GM12874 (cell line): ENCODE data around the gene HDAC4.

Experiments
- TF ChIP-seq, protein P1 (sequence below): IDR thresholded peaks from 2 replicates; pipeline ENCODE4 v1.5.1; 2011; ENCODE audit warnings: low read depth, mild to moderate bottlenecking, control low read depth, low read length, moderate library complexity; ENCODE audit not compliant: insufficient read depth

The HDAC4 gene

DNA sequence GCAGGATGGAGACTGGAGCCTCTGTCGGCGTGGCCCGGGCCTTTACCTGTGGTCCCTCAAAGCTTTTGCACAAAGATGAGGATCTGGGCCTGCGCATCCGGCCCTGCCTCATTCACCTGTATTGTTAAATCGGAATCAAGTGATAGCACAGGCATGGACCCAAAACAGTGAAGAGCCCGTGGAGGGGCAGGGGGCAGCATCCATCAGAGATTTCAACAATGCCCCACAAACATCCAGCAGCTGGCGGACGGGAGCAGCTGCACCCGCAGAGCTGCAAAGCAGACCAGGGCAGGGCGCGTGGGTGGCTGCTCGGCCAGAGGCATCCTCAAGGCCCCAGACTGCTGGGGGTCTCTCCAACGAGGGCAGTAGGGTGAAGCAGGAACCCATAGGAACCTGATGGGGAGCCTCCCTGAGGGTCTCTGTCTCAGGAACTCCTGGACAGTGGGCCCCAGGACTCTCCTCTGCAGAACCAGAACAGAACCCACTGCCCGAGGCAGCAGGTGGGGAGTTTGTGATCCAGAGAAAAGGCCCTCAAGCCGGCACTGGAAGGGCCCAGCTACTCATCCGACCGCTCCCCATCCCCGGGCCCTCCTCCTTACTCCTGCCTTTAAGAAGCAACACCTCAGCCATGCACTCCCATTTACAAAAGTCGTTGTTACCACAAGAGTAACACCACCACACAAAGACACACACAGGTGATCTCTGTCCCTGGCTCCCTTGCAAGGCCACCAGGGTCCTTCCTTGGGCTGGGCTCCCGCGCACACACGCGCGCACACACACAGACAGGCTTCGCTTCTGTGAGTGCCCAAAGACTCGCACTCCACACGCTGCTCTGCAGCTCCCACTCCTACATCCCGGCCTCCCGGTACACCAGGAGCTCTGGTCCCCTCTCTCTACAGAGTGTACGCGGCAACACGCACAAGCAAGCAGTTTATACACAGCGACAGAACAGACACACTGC, 28.8 kb downstream of the HDAC4 start:
- TF ChIP-seq, protein P1, sequence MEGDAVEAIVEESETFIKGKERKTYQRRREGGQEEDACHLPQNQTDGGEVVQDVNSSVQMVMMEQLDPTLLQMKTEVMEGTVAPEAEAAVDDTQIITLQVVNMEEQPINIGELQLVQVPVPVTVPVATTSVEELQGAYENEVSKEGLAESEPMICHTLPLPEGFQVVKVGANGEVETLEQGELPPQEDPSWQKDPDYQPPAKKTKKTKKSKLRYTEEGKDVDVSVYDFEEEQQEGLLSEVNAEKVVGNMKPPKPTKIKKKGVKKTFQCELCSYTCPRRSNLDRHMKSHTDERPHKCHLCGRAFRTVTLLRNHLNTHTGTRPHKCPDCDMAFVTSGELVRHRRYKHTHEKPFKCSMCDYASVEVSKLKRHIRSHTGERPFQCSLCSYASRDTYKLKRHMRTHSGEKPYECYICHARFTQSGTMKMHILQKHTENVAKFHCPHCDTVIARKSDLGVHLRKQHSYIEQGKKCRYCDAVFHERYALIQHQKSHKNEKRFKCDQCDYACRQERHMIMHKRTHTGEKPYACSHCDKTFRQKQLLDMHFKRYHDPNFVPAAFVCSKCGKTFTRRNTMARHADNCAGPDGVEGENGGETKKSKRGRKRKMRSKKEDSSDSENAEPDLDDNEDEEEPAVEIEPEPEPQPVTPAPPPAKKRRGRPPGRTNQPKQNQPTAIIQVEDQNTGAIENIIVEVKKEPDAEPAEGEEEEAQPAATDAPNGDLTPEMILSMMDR, result no peak

DNA sequence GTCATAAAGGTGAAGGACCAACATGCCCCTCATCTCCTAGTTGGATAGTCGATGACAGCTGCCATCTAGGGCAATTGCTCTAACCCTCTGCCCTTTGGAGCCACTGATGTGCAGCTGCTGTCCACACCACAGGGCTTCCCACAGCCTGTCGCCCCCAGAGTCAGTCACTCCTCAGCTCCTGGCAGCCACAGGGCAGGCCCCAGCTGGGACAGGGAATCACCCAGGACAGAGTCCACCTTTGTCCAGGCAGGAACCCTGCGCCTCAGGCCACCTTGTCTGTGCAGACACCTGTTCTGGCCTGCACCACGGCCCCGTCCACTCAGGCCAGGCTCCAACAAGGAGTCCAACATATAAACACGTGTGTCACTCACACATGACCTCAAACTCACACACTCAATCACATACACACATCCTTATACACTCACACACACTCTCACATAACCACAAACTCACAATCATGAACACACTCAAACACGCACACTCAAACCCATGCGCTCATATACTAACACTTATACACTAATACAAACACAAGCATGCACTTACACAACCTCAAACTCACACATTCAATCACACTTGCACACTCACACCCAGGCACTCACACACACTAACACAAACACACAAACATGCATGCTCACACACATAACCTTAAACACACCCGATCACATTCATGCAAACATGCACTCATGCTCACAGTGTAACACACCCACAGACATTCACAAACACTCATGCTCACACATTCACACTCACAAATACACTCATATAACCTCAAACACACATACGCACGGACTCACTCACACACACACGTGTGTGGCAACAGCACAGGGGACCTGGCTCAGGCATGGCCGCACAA, 29.7 kb downstream of the HDAC4 start:
- TF ChIP-seq, protein P1, result no peak

DNA sequence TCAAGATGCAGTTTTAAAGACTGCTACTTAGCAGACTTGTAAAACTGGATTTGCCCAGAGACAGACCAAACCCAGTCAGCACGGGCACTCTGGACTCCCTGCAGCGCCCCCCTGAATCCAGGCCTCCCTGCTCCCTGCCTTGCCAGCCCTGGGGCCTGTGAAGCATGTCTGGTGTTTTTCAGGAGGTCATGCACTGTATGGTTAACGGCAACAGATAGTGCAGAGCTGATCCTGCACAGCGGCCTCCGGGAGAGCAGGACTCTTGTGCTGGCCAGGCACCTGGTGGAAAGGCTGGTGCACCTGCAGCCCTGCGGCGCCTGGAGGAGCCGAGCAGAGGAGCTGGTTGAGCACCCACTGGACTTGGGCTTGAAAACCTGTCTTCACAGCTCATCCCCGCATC, 30.4 kb downstream of the HDAC4 start:
- TF ChIP-seq, protein P1, result no peak

DNA sequence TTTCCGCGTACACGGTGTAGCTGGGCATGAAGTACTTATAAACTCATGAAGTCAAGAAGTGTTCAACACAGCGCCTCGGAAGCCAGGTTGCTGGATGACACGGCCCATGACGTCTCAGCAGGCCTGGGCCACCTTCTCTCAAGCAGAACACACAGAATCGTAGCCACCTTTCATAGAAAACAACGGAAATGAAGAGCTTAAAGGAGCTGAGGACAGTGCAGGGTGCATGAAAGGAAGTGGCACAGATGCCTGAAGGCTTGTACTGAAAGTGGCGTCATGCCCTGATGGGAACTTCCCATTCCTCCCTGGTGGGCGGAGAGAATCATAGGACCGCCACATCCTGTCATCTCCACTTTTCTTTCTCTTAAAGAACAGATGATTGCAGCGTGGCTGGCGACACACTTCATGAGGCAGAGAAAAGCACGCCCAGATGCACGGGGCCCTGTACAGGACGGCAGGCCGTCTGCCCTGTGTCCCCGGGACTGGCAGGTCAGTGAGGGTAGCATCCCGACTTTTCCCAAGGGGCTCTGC, 31.1 kb downstream of the HDAC4 start:
- TF ChIP-seq, protein P1, result no peak

DNA sequence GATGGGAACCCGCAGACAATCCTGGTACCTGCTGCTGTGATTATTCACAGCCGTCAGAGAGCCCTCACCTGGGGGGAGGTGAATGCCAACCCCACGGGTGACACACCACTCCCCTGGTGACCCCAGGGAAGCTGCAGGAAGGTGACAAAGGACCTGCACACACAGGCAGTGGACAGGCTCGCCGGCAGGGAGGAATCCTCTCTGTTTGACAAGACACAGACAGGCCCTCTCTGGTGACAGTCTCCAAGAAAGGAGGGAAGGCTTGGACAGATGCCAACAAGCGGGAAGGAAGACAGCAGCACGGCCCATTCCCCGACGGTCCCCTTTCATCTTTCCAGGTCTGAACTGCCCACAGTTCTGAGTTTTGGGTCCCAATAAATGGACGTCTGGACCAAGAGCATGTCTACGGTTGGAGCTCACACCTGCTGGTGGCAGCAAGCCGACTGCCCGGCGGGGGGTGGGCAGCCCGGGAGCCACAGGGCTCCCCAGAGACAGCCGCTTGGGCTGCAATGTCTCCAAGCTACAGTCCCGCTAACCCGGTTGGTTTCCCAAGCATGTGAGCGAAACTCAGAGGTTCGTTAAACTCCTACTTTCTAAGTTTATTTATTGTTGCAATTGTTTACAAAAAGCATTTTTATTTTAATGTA, 31.8 kb downstream of the HDAC4 start:
- TF ChIP-seq, protein P1, result no peak

DNA sequence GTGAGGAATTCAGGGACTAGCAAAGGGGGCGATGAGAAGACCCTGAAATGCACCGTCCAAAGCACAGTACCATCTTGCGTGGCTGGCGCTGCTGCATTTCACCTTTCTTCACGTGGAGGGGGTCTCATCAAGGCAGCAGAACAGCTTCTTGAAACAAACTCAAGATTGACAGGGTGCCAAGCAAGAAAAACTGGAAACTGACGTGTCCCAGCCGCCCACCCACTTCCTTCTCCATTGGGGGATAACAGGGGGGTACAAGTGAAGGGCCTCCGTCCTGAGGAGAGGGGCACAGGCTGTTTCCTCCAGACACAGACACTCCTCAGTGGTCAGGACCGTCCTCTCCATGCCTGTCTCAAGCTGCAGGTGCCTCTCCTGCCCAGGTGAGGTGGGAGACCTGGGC, 32.5 kb downstream of the HDAC4 start:
- TF ChIP-seq, protein P1, result no peak
